OCI-LY7 (cell line): Measurements from ENCODE around the gene DNAH6. TPM values are rescaled to one million over a fixed set of nuclear protein-coding genes. Genes with fewer than 3 reads are reported as not detected.

Experiments
- BruUV-seq: library from RNA; stranded (reverse); fragments of 400-500 nt; replicated peaks from 2 replicates; lab custom pipeline; 2021; lab: Mats Ljungman, UMichigan
- CTCF ChIA-PET: fragments of 300-600 bp; sonication (Branson Sonifier 250); formaldehyde crosslinking; loops from one replicate; lab custom pipeline; 2022; ENCODE audit warnings: antibody characterized with exemption; ENCODE audit not compliant: unreplicated experiment; lab: Charles Lee
- POLR2A ChIA-PET: fragments of 300-600 bp; sonication (Branson Sonifier 250); formaldehyde crosslinking; loops from one replicate; lab custom pipeline; 2022; ENCODE audit warnings: antibody characterized with exemption; lab: Charles Lee
- DNase-seq: peaks from one replicate; pipeline ENCODE4 v3.0.0-alpha.2; 2015; ENCODE audit warnings: low spot score
- H2AFZ ChIP-seq: fragments of 200-600 bp; sonication (generic), shearing (Covaris generic); 2 replicates; pipeline ENCODE4 v1.6.1; 2014; ENCODE audit warnings: mild to moderate bottlenecking, antibody characterized with exemption, low read length, moderate library complexity
- H3K27ac ChIP-seq: fragments of 200-600 bp; sonication (generic); 2 replicates; pipeline ENCODE4 v1.5.1; 2014; ENCODE audit warnings: mixed run types, low read depth, mild to moderate bottlenecking, moderate library complexity, low read length, inconsistent platforms; ENCODE audit not compliant: poor library complexity, severe bottlenecking
- H3K36me3 ChIP-seq: fragments of 200-600 bp; sonication (generic); 2 replicates; pipeline ENCODE4 v1.6.1; 2014; ENCODE audit warnings: mild to moderate bottlenecking, antibody characterized with exemption, low read length, moderate library complexity, mixed read lengths; ENCODE audit not compliant: insufficient read depth
- H3K4me1 ChIP-seq: fragments of 200-600 bp; sonication (generic); 2 replicates; pipeline ENCODE4 v1.5.1; 2014; ENCODE audit warnings: mild to moderate bottlenecking, low read length; ENCODE audit not compliant: insufficient read depth, poor library complexity, severe bottlenecking
- H3K4me2 ChIP-seq: fragments of 200-600 bp; sonication (generic); 2 replicates; pipeline ENCODE4 v1.6.1; 2014; ENCODE audit warnings: mild to moderate bottlenecking, low read length
- H3K4me3 ChIP-seq: fragments of 200-600 bp; sonication (generic); 2 replicates; pipeline ENCODE4 v1.5.1; 2014; ENCODE audit warnings: mild to moderate bottlenecking, low read depth, low read length; ENCODE audit not compliant: poor library complexity, severe bottlenecking
- H3K79me2 ChIP-seq: fragments of 200-600 bp; sonication (generic); 2 replicates; pipeline ENCODE4 v1.6.1; 2016; ENCODE audit warnings: low read depth, mild to moderate bottlenecking, low read length, moderate library complexity, mixed read lengths; ENCODE audit not compliant: insufficient read depth
- H3K9me2 ChIP-seq: fragments of 200-600 bp; sonication (generic); 2 replicates; pipeline ENCODE4 v1.6.1; 2016; ENCODE audit warnings: mild to moderate bottlenecking, low read length, mixed read lengths; ENCODE audit not compliant: insufficient read depth
- H3K9me3 ChIP-seq: fragments of 200-600 bp; sonication (generic); 2 replicates; pipeline ENCODE4 v1.6.1; 2014; ENCODE audit warnings: mild to moderate bottlenecking, mixed run types, low read length, mixed read lengths
- H4K20me1 ChIP-seq: fragments of 200-600 bp; sonication (generic); 2 replicates; pipeline ENCODE4 v1.6.1; 2014; ENCODE audit warnings: mild to moderate bottlenecking, antibody characterized with exemption, low read length, moderate library complexity, mixed read lengths; ENCODE audit not compliant: insufficient read depth
- EZH2phosphoT487 ChIP-seq: fragments of 200-600 bp; sonication (generic); IDR thresholded peaks from 2 replicates; pipeline ENCODE4 v1.6.1; 2018; ENCODE audit warnings: low read depth, borderline replicate concordance, mild to moderate bottlenecking, mixed run types, antibody characterized with exemption, low read length, moderate library complexity, mixed read lengths
- intact Hi-C: fragments of 100-400 bp; cut with micrococcal nuclease; formaldehyde crosslinking; loops from one replicate; pipeline ENCODE4 v1.10.0; 2022; ENCODE audit not compliant: unreplicated experiment
- total RNA-seq, 2 experiments: library from RNA; depleted of rRNA in 1 of 2; stranded (reverse); fragments of >200 nt in 1 of 2; shearing (Covaris generic) in 1 of 2; gene quantifications; 2 replicates each; pipeline ENCODE4 v1.2.3, GENCODE V29; 2014 to 2022
- TF ChIP-seq, protein P1 (sequence below): fragments of 200-600 bp; sonication (generic); conservative IDR thresholded peaks from 2 replicates; pipeline ENCODE4 v1.5.1; 2014; ENCODE audit warnings: mild to moderate bottlenecking, antibody characterized with exemption, low read length, moderate library complexity, mixed read lengths

Gene DNAH6
- total RNA-seq, 2 experiments from 2014 or later: 0.63 to 1.6 TPM

DNA sequence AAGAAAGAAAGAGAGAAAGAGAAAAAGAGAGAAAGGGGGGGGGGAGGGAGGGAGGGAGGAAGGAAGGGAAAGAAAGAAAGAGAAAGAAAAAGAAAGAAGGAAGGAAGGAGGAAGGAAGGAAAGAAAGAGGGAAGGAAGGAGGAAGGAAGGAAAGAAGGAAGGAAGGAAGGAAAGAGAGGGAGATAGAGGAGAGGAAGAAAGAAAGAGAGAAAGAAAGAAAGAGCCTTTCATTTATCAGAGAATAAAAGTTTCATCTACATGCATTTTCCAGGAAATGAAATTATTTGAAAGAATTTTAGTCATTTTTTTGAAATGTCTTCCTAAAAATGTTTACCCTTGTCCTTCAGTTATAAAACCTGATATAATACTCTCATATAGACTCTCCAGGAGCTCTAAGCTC is 192.1 kb downstream of the DNAH6 start:
- no peak overlapping the region for H3K27ac ChIP-seq
- no peak overlapping the region for H3K4me2 ChIP-seq
- CTCF ChIA-PET: no interaction called here
- BruUV-seq: no TSS peak
- H4K20me1 ChIP-seq: no peaks in the 10 kb centered on the region
- H3K9me2 ChIP-seq: no peaks in the 10 kb centered on the region
- no peak overlapping the region for H2AFZ ChIP-seq
- POLR2A ChIA-PET: interaction anchor here (0.6 to 1.6 kb wide), 2 partner anchors 107 to 149 kb away, joined by 3 read pairs; no protein-coding TSS in a partner anchor
- intact Hi-C loops: no loop called here
- no peak for DNase-seq
- TF ChIP-seq, protein P1, sequence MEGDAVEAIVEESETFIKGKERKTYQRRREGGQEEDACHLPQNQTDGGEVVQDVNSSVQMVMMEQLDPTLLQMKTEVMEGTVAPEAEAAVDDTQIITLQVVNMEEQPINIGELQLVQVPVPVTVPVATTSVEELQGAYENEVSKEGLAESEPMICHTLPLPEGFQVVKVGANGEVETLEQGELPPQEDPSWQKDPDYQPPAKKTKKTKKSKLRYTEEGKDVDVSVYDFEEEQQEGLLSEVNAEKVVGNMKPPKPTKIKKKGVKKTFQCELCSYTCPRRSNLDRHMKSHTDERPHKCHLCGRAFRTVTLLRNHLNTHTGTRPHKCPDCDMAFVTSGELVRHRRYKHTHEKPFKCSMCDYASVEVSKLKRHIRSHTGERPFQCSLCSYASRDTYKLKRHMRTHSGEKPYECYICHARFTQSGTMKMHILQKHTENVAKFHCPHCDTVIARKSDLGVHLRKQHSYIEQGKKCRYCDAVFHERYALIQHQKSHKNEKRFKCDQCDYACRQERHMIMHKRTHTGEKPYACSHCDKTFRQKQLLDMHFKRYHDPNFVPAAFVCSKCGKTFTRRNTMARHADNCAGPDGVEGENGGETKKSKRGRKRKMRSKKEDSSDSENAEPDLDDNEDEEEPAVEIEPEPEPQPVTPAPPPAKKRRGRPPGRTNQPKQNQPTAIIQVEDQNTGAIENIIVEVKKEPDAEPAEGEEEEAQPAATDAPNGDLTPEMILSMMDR: no peak
- no peak for TF ChIP-seq EZH2phosphoT487
- no peaks in the 10 kb centered on the region for H3K4me1 ChIP-seq
- no peaks in the 10 kb centered on the region for H3K9me3 ChIP-seq
- H3K36me3 ChIP-seq: no peaks in the 10 kb centered on the region
- no peak overlapping the region for H3K4me3 ChIP-seq
- H3K79me2 ChIP-seq: no peaks in the 10 kb centered on the region

DNA sequence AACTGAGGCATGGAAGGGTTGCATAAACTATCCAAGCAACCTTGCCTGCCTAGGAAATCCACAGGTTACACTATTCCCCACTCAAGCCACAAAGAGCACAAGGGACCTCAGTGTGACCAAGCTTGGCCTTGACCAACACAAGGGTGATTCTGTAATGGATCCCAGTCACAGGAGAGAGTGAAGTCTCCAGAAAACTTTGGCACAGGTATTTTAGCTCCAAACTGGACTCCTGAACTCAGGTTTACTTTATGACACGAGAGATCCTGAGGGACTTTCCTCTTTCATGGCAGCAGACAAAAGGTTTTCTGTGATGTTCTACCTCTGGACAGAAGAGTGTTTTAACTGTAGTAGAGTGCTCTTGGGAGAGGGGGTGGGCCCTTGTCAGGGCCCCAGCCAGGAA is 195.4 kb downstream of the DNAH6 start:
- H3K4me3 ChIP-seq: no peak overlapping the region
- CTCF ChIA-PET: no interaction called here
- no peaks in the 10 kb centered on the region for H3K79me2 ChIP-seq
- TF ChIP-seq EZH2phosphoT487: no peak
- TF ChIP-seq, protein P1: no peak
- no peaks in the 10 kb centered on the region for H4K20me1 ChIP-seq
- H3K4me1 ChIP-seq: no peaks in the 10 kb centered on the region
- no peaks in the 10 kb centered on the region for H3K9me2 ChIP-seq
- no peak overlapping the region for H3K27ac ChIP-seq
- POLR2A ChIA-PET: no interaction called here
- no peak overlapping the region for H2AFZ ChIP-seq
- BruUV-seq: no TSS peak
- H3K36me3 ChIP-seq: no peaks in the 10 kb centered on the region
- no peak overlapping the region for H3K4me2 ChIP-seq
- intact Hi-C loops: no loop called here
- no peaks in the 10 kb centered on the region for H3K9me3 ChIP-seq
- no peak for DNase-seq

DNA sequence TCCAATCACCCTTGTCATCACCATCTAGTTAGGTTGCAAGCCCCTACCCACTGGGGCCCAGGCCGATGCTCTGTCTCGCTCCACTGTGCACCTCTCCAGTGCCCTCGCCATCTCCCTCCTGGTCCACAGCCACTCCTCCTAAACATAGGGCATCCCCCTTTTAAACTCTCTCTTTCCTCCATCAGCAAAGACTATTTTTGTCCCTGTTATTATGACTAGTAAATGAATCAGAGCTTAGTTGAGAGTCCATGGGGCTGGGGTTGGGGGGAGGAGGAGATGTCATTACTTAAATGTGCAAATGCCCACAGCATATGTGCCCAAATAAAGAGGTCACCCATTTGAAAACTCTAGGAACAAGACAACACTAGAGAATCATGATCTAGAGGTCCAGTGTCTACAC is 197.1 kb downstream of the DNAH6 start:
- Histone ChIP-seq H4K20me1 (no peaks in the 10 kb centered on the region), H2AFZ (no peak overlapping the region), H3K9me3 (no peaks in the 10 kb centered on the region), H3K9me2 (no peaks in the 10 kb centered on the region), H3K4me1 (no peaks in the 10 kb centered on the region), H3K27ac (no peak overlapping the region), H3K79me2 (no peaks in the 10 kb centered on the region), H3K36me3 (no peaks in the 10 kb centered on the region), H3K4me2 (no peak overlapping the region), H3K4me3 (no peak overlapping the region)
- DNase-seq: no peak
- CTCF ChIA-PET: no interaction called here
- intact Hi-C loops: no loop called here
- POLR2A ChIA-PET: no interaction called here
- TF ChIP-seq, protein P1: no peak
- no peak for TF ChIP-seq EZH2phosphoT487
- no TSS peak for BruUV-seq
